Endothelial cell (in vitro differentiated cells): Measurements from ENCODE around the gene NUDT22. TPM values are rescaled to one million over a fixed set of nuclear protein-coding genes. Genes with fewer than 3 reads are reported as not detected.
A peak's percentile ranks its signal among the peaks of the same experiment; 100 is the strongest.

ENCODE experiments used
- DNase-seq: peaks from one replicate; pipeline ENCODE4 v3.0.0; 2021; ENCODE audit warnings: low spot score
- H3K27ac Mint-ChIP-seq: one replicate; pipeline ENCODE4 v1.8.0; 2021; ENCODE audit warnings: mixed read lengths, inconsistent platforms; ENCODE audit not compliant: unreplicated experiment
- H3K27me3 Mint-ChIP-seq: one replicate; pipeline ENCODE4 v1.8.0; 2021; ENCODE audit warnings: mild to moderate bottlenecking, moderate library complexity, mixed read lengths, inconsistent platforms; ENCODE audit not compliant: unreplicated experiment
- H3K36me3 Mint-ChIP-seq: one replicate; pipeline ENCODE4 v1.8.0; 2021; ENCODE audit warnings: mild to moderate bottlenecking, low read depth, mixed read lengths, inconsistent platforms; ENCODE audit not compliant: unreplicated experiment
- H3K4me1 Mint-ChIP-seq: one replicate; pipeline ENCODE4 v1.8.0; 2021; ENCODE audit warnings: mild to moderate bottlenecking, mixed read lengths, inconsistent platforms; ENCODE audit not compliant: unreplicated experiment
- H3K4me3 Mint-ChIP-seq: one replicate; pipeline ENCODE4 v1.8.0; 2021; ENCODE audit warnings: mild to moderate bottlenecking, mixed read lengths, inconsistent platforms; ENCODE audit not compliant: unreplicated experiment
- H3K9me3 Mint-ChIP-seq: one replicate; pipeline ENCODE4 v1.8.0; 2021; ENCODE audit warnings: mixed read lengths, inconsistent platforms; ENCODE audit not compliant: unreplicated experiment
- total RNA-seq: library from RNA; stranded (reverse); fragmentation: NEBNext Ultra II Directional; extraction: Animal tissue kit (Norgen Biotek cat#: 25700); gene quantifications from one replicate; pipeline ENCODE4 v1.2.1, GENCODE V29; 2021; ENCODE audit not compliant: unreplicated experiment
- TF ChIP-seq, protein P1 (sequence below): fragments of 200-600 bp; sonication (generic); IDR thresholded peaks from one replicate; pipeline ENCODE4 v1.5.0; 2021; ENCODE audit warnings: antibody characterized with exemption; ENCODE audit not compliant: unreplicated experiment

The NUDT22 gene
- total RNA-seq, 1 donor from 2014 or later: 21.2 TPM

- TF ChIP-seq, protein P1, sequence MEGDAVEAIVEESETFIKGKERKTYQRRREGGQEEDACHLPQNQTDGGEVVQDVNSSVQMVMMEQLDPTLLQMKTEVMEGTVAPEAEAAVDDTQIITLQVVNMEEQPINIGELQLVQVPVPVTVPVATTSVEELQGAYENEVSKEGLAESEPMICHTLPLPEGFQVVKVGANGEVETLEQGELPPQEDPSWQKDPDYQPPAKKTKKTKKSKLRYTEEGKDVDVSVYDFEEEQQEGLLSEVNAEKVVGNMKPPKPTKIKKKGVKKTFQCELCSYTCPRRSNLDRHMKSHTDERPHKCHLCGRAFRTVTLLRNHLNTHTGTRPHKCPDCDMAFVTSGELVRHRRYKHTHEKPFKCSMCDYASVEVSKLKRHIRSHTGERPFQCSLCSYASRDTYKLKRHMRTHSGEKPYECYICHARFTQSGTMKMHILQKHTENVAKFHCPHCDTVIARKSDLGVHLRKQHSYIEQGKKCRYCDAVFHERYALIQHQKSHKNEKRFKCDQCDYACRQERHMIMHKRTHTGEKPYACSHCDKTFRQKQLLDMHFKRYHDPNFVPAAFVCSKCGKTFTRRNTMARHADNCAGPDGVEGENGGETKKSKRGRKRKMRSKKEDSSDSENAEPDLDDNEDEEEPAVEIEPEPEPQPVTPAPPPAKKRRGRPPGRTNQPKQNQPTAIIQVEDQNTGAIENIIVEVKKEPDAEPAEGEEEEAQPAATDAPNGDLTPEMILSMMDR: no peak
- peaks cover 2% of the 10 kb centered on the region for H3K27me3 Mint-ChIP-seq
- peak overlapping the region; percentile 29 for H3K4me3 Mint-ChIP-seq
- peaks cover 14% of the 10 kb centered on the region for H3K36me3 Mint-ChIP-seq
- no peaks in the 10 kb centered on the region for H3K9me3 Mint-ChIP-seq
- H3K27ac Mint-ChIP-seq: no peak overlapping the region
- H3K4me1 Mint-ChIP-seq: no peaks in the 10 kb centered on the region
- DNase-seq: no peak
Observed at GRCh38 chr11:64278576-64279190, 52.6 kb downstream of the NUDT22 start.

Other genes starting within 250 kb of the NUDT22 start
- gene OTUB1, start 239.8 kb upstream of the NUDT22 start, total RNA-seq: 69.8 TPM
- not detected for gene FLRT1, start 190.3 kb upstream of the NUDT22 start, total RNA-seq
- gene MACROD1, start 60.2 kb upstream of the NUDT22 start, total RNA-seq: 4.1 TPM
- 124 TPM for gene STIP1, start 40.1 kb upstream of the NUDT22 start, total RNA-seq
- gene FERMT3, start 19.6 kb upstream of the NUDT22 start, total RNA-seq: 6.2 TPM
- gene TRPT1, start 88 bp upstream of the NUDT22 start, total RNA-seq: 23.2 TPM
- 38.0 TPM for gene DNAJC4, start 4.3 kb downstream of the NUDT22 start, total RNA-seq
- 11.5 TPM for gene VEGFB, start 8.3 kb downstream of the NUDT22 start, total RNA-seq
- 35.3 TPM for gene FKBP2, start 14.8 kb downstream of the NUDT22 start, total RNA-seq
- gene PPP1R14B, start 20.7 kb downstream of the NUDT22 start, total RNA-seq: 201 TPM
- 51.0 TPM for gene PLCB3, start 25.3 kb downstream of the NUDT22 start, total RNA-seq
- 40.7 TPM for gene BAD, start 58.4 kb downstream of the NUDT22 start, total RNA-seq
- 56.0 TPM for gene GPR137, start 59.6 kb downstream of the NUDT22 start, total RNA-seq
- gene KCNK4, start 65.0 kb downstream of the NUDT22 start, total RNA-seq: 0.36 TPM
- gene CATSPERZ, start 74.1 kb downstream of the NUDT22 start, total RNA-seq: 0.38 TPM
- gene ESRRA, start 79.2 kb downstream of the NUDT22 start, total RNA-seq: 42.3 TPM
- 138 TPM for gene TRMT112, start 91.3 kb downstream of the NUDT22 start, total RNA-seq
- gene PRDX5, start 91.8 kb downstream of the NUDT22 start, total RNA-seq: 264 TPM
- gene CCDC88B, start 113.9 kb downstream of the NUDT22 start, total RNA-seq: 8.3 TPM
- 37.5 TPM for gene RPS6KA4, start 132.9 kb downstream of the NUDT22 start, total RNA-seq